GM21360 (cell line): ENCODE data around the gene GSG1L.

Source experiments
- ATAC-seq: cut with Tn5 transposase; IDR thresholded peaks from one replicate; pipeline ENCODE4 v1.9.1; 2021; ENCODE audit warnings: mild to moderate bottlenecking, moderate library complexity; ENCODE audit not compliant: unreplicated experiment

Gene GSG1L

DNA sequence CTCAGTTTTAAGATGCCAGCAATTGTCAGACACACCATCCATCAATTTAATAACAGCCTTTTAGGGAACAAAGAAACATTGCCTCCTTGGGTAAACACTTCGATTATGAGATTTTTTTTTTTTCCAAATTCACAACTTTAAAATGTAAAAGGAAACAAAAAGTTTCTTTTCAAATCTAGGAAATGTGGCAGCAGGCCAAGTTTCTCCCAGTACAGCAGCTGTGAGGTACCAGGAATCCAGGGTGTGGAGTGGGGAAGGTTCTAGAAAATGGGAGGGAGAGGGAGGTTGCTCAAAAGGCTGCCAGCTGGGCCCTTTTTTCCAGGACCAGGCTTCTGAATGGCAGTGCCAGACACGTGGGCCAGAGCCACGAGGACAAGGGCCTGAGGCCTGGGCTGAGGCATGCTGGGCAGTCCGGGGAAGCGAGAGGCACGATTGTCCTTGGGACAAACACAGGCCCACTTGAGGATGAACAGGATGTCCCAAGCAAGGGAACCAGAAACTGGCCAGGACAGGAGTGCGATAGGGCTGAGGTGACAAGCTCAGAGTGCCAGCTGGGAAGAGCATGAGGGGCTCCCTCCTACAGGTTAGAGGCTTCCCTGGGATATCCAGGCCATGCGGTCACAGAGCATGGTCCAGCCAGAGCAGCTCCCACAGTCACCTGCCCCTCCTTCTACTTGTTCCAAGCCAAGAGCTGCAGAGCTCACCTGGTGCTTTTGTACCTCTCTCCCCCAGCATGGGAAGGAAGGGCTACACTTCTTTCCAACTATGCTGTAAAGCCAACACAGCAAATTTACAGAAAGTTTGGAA lies 298.4 kb downstream of the GSG1L start:
- ATAC-seq, result no peak

DNA sequence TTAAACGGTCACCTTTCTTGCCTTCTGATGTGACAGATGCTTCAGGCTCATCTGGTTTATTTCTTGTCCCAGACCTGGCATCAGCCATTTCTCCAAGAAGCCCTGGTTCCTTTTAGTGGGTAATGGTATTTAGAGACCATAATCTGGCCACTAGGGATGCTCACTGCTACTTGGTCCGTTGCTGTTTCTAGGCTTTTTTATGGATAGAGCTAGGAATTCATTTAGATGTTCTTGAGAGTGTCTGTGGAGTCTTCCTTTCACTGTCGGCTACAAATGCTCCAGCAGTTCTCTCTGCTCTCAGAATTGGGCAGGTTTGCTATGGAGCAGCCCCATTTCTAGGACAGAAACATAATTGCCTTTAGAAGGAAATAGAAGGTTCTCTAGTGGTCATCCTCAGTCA lies 299.1 kb downstream of the GSG1L start:
- no peak for ATAC-seq

DNA sequence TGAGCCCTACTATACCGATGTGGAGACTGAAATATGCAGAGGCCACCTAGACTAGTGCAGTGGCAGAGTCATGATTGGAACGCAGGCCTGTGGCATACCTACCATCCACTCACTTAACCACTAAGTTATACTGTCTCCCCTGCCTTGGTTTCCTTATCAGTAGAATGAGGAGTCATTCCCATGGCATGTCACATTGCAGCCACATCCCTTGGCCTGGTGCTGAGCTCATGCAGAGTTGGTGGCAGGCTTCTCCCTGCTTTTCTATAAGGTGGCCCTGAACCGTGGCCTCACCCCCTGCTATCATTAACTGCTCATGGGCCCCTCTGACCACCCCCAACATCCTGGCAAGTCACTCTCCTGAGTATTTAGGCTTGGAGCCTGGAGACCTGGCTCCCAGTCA lies 301.1 kb downstream of the GSG1L start:
- ATAC-seq, result no peak

DNA sequence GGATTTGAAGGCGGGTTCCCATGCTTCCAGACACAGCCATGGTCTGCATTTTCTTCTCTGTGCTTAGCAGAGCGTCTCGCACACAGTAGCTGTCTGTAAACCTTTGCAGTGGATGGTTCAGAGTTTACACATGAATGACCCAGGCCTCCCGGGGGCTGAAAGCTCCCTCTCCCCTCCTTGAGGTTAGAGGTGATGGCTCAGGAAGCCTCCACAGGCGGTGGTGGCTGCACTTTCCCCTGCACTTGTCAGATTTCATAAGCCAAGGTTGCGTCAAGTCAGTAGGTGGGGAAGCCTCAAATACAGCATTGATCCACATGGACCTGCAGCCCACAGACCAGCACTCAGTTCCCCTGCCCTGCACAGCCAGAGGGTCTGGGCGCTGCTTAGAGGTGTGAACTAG lies 301.7 kb downstream of the GSG1L start:
- no peak for ATAC-seq

DNA sequence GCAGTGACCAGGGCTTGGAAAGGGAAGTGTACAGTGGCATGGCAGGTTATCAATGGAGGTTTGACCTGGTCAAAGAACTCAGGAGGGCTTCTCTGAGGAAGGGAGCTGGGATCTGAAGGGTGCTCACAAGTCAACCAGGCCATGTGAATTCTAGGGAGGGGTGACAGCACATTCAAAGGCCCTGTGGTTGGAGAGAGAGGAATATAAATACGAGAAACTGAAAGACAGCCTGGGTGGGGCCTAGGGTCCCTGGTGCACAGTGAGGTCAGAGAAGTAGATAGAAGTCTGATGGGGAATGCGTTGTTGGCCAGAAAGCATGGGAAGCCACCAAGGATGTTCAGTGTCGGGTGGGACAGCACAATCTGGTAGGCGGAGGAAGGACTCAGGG lies 302.7 kb downstream of the GSG1L start:
- ATAC-seq, result no peak

DNA sequence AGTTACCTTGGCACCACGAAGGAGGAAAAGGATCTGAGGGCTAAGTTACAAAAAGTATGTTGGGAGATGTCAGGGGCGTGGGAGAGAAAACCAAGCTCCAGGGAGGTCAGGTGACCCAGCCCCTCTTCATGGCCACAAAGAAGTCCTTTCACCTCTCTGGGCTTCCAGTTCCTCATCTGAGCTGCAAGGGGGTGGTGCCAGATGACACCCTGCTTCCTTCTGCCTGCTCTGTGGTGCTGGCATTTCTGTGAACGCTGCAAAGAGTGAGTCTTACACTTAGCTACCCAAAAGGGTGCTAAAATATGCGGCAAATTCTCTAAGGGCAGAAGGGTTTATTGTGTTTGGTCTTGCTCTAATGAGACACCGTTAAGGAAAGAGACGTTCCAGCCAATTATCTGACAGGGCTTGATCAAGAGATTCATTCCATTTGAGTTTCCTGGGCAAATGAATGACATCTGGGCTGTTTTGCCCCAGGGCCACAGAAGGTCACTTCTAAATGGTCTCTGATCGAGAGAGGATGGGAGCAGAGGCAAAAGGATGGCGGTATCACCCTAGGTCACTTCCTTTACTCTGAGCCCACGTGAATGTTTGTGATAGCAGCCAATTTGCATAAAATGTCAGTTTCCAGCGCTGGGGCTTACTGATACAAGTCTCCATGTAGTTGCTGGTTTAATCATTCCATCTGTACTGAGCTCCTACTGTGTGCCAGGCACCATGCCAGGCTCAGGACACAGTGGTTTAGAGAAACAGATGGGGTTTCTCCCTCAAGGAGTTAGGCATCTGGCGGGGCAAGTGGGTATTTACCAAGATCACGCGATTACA lies 303.3 kb downstream of the GSG1L start:
- ATAC-seq, result peak; percentile 51

DNA sequence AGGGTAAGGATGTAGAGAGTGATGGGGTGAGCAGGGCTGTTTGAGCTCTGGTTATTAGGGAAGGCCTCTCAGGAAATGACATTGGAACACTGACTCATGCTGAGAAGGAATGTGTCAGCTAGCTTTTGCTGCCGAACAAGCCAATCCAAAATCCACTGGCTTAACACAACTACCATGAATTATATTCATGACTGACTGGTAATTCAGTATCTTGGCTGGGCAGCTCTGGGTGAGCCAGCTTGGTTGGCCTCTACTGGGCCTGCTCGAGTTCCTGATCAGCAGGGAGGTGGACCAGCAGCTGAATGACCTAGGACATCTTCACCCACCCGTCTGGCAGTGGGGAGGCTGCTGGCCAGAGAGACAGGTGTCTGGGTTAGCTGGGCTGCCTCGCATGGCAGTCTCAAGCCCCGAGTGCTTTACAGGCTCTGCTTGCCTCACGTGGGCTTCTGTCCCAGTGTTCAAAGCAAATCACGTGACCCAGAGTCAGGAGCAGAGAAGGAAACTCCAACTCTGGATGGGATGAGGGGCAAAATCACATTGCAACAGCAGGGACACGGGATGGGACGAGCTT lies 304.1 kb downstream of the GSG1L start:
- no peak for ATAC-seq

DNA sequence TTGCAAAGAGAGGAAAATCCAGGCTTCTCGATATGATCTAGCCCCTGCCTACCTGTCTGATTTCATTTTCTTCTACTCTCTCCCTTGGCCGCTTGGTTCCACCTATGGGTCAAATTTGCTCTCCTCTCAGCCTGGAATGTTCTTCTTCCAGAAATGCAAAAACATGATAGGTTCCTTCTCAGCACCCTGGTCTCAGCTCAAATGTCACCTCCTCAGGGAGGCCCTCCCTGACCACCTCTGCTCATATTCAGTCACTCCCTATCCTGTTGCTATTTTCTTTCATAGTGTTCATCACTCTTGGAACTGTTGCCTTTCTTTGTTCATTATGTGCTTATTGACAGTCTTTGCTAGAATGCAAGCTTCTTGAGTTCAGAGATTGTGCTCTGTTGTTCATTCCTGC lies 305.0 kb downstream of the GSG1L start:
- ATAC-seq, result no peak

DNA sequence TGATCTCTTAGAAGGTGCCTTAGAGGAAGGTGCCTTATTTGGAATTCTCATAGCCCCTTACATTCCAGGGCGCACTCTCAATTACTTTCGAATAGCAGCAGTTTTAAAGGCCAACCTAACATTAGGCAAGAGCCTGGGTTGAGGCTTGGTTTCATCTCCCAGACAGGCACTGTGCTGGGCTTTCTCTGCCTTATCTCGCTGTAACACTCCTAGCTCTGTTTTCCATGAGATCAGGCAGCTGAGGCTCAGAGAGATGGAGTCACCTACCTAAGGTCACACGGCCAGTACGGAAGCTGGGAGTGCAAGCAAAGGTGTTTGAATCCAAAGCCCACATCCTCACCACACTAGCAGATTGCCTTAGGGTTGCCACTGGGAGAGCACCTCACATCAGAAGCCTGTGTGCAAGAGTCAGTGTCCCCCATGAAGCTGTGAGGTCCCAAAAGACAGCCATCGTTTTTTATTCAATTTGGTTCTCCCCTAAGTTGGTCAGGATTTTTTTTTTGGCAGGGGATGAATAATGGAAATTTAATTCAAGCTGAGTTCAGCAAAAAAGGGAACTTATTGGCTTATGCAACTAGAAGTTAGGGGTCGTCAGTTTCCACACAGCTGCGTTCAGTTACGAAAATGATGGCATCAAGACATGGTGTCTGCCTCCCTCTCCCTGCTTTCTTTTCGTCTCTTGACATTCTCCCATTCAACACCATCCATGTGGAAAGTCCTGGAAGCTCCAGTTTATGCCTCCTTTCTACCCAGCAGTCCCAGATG lies 307.1 kb downstream of the GSG1L start:
- no peak for ATAC-seq

DNA sequence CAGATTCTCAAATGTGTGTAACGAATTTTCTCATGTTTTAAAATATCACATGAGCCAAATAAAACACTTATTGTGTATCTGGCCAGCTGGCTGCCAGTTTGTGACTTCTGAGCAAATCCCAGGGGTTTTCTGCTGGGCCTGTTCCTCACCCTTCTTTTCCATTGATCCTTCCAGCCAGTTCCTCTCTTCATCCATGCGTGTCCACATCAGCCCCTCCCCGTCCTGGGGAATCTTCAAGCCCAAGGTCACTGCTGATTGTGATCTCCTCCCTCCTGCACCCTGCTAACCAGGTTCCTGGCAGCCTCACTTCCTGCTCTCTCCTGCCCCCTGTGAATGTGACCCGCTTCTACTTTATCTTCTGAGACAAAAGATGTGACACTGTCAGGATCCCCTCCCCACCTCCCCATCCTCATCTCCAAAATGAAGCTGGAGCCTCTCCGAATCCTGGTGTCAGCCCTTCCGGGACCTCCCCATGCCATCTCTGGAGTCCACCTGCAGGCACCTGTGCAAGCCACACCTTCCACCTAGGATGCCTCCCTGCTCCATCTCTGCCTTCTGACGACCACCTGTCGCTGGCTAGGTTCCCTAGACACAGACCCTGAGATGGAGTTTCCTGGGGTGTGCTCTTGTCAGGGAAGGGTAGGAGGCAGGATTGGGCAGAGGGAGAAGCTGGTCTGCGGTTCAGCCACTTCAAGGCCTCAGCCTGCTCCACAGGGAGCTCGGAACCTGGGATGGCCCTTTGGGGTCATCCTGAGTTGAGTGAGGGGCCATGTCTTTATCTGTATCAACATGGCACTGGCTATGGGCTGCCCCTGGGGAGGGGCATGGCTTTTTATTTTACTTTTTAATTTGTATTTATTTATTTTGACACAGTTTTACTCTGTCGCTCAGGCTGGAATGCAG lies 308.5 kb downstream of the GSG1L start:
- ATAC-seq, result no peak

DNA sequence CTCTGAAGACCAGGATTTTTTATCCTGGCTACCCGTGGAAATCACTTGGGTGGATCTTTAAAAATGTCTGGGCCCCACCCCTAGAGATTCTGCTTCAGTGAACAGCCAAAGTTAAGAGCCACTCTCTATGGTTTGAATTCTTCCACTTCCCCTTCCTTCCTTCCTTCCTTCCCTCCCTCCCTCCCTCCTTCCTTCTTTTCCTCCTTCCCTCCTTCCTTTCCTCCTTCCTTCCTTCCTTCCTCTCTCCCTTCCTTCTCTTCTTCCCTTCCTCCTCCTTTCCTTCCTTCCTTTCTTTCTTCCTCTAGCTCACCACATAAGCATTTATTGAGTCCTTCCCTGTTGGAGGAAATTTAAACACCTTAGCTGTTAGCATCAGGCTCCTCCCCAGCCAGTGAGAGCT lies 310.0 kb downstream of the GSG1L start:
- ATAC-seq, result no peak

DNA sequence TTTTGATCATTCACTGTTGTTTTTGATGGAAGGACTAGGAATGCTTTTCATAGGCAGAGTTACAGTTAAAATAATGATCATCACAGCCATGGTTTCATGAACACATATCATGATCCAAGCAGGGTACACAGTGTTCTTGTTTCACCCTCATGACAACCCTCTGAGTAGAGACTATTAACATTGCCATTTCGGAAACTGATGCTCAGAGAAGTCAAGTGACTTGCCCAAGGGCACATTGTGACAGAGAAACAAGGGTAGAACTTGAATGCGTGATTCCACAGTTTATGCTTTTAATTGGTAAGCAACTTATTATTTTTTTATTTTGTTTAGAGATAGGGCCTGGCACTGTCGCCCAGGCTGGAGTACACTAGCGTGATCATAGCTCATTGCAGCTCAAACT lies 311.3 kb downstream of the GSG1L start:
- ATAC-seq, result no peak

DNA sequence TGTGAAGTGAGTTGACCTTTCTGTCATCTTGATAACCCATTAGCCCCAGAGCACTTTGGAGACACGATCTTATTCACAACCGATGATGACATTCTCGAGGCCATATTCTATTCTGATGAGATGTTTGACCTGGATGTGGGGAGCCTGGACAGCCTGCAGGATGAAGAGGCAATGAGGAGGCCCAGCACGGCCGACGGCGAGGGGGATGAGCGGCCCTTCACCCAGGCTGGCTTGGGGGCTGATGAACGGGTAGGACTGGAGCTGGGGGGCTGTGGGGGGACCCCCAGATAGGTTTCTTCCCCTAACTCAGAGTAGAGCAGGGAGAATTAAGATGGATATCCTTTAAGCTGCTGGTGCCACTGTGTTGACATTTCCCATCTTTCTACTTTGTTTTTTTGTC lies 311.8 kb downstream of the GSG1L start:
- ATAC-seq, result no peak

DNA sequence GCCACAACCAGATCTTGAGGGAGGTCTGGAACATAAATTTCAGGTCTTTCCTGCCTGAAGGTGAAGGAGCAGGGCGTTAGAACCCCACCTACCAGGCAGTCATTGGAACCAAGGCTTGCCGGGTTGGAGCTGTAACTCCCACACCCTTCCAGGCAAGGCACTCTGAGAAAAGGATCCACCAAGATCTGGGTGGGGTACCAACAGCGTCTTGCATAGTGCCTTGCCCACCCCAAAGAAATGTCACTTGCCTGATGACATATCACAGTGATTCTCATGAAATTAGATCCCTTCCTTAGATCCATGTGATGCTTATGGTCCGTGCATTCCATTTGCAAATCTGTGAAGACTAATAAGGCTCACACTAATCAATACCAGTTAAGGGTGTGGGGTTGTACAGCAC lies 312.3 kb downstream of the GSG1L start:
- no peak for ATAC-seq

DNA sequence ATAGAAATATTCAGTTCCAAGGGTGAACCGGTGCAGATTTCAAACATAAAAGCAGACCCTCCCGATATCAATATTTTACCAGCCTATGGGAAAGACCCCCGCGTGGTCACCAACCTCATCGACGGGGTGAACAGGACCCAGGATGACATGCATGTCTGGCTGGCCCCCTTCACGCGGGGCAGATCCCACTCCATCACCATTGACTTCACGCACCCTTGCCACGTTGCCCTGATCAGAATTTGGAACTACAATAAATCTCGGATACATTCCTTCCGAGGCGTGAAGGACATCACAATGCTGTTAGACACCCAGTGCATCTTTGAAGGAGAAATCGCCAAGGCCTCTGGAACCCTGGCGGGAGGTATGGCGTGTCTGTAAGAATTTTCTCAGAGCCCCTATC lies 313.6 kb downstream of the GSG1L start:
- no peak for ATAC-seq

DNA sequence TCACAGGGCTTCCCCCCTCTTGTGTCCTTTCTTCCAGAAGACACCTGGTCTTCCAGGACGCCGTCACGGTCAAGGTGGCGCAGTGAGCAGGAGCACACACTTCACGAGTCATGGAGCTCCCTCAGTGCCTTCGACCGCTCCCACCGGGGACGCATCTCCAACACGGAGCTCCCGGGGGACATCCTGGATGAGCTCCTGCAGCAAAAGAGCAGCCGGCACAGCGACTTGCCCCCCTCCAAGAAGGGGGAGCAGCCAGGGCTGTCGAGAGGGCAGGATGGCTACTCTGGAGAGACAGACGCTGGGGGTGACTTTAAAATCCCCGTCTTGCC lies 314.0 kb downstream of the GSG1L start:
- ATAC-seq, result no peak

DNA sequence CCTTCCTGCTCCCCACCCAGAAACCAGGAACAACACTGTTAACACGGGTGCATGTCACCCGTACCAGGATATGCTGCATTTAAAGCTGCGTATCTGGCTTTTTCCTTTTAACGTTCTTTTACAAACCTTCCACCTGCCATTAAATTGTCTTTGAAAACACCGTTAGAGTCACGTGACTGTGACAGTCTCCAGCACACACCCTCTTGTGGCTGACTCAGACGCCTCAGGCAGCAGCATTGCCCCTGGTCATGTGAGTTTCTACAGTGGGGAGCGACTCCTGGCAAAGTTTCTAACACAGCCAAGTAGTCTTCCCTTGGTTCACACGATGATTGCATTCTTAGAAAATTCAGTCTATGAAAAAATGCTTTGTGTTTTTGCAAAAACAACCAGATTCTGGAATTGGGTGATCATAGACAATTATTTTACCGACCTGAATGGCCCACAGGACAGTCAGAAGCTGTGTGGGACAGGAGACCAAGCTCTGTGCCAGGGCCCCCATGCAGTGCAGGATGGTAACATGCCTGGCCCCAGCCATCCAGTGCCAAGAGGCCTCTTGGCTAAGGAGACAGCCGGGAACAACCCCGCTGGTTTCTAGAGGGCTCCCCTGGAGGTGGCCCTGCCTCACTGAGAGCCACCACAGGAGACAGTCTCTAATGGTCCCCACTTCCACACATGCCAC lies 314.5 kb downstream of the GSG1L start:
- ATAC-seq, result no peak

DNA sequence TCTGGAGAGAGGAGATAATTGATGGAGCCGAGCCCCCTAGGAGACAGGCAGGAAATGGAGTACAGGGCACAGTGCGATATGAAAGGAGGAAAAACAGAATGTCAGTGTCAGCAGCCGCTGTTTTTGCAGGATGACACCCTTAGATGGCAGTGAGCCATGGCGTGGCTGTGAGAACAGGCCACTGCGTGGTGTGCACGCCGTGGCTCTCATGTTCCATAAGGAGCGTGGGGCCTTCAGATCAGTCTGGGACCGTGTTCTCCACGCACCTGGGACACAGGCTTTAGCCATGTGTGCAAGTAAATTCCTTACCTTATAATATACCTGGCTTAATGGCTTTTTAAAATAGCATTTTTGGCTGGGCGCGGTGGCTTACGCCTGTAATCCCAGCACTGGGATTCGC lies 315.6 kb downstream of the GSG1L start:
- no peak for ATAC-seq

DNA sequence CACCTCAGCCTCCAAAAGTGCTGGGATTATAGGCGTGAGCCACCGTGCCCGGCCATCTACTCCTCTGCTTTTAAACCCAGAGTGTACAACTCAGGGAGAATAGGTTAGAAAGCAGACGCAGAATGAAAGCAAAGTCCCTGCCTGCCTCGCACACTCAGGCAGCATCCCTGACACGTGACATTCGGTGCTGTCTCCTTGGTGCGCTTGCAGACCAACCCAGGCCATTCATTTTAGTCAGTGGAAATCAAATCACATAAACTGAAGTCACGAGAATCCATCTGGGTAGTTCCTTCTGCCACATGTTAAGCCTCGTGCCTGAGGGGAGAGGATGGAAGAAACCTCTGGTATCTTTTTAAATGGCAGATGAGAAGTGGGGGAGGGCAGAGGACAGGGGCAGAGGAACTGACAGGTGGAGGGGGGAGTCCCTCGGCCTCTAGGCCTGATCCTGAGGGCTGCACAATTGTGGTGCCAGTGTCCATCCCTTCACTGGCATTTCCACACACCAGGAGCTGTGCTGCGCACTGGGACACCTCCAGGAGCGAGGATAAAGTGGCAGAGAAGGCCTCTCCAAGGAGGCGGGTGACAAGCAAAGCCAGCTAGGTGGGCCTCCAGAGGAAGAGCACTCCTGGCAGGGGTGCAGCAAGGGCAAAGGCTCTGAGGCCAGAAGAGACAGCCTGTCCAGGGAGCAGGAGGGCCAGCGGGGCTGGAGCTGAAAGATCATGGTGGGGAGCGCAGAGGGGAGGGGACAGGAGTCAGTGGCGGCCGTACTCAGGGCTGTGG lies 317.2 kb downstream of the GSG1L start:
- ATAC-seq, result no peak
